IMR-90 (cell line): ENCODE data around the gene SEPTIN10. TPM values are rescaled to one million over a fixed set of nuclear protein-coding genes. Genes with fewer than 3 reads are reported as not detected.

Source experiments
- ATAC-seq: fragments of 200-7000 bp; cut with Tn5 transposase; 2 replicates; pipeline ENCODE4 v1.9.1; 2020; ENCODE audit warnings: low read depth, mild to moderate bottlenecking, moderate library complexity
- BruUV-seq: library from RNA; stranded (reverse); fragments of 400-500 nt; replicated peaks from 2 replicates; lab custom pipeline; 2021; lab: Mats Ljungman, UMichigan
- CTCF ChIA-PET: fragments of 300-600 bp; formaldehyde crosslinking; extraction: SDS; loops from one replicate; lab custom pipeline; 2021; ENCODE audit warnings: antibody characterized with exemption; lab: Yijun Ruan, JAX
- POLR2A ChIA-PET: fragments of 300-600 bp; sonication (Branson Sonifier 250); formaldehyde crosslinking; loops from one replicate; lab custom pipeline; 2022; ENCODE audit warnings: antibody characterized with exemption; ENCODE audit not compliant: unreplicated experiment; lab: Charles Lee
- DNase-seq: peaks from one replicate; pipeline ENCODE4 v3.0.0; 2013
- H2AFZ ChIP-seq: replicated peaks from 2 replicates; pipeline ENCODE3; 2013; ENCODE audit warnings: low read length, mild to moderate bottlenecking; ENCODE audit not compliant: poor library complexity
- H2AK5ac ChIP-seq: 2 replicates; pipeline ENCODE4 v1.6.1; 2013; ENCODE audit warnings: low read depth, low read length, inconsistent platforms
- H2AK9ac ChIP-seq: replicated peaks from 2 replicates; pipeline ENCODE3; 2013; ENCODE audit warnings: mild to moderate bottlenecking, low read depth, low read length, moderate library complexity; ENCODE audit not compliant: poor library complexity
- H2BK120ac ChIP-seq: 2 replicates; pipeline ENCODE4 v1.6.1; 2013; ENCODE audit warnings: low read depth, low read length, inconsistent platforms
- H2BK15ac ChIP-seq: 3 replicates; pipeline ENCODE4 v1.6.1; 2013; ENCODE audit warnings: low read depth, low read length, inconsistent platforms
- H2BK20ac ChIP-seq: 2 replicates; pipeline ENCODE4 v1.6.1; 2013; ENCODE audit warnings: low read depth, mild to moderate bottlenecking, inconsistent platforms, low read length, moderate library complexity
- H2BK5ac ChIP-seq: 2 replicates; pipeline ENCODE4 v1.6.1; 2013; ENCODE audit warnings: mild to moderate bottlenecking, low read depth, low read length, inconsistent platforms; ENCODE audit not compliant: poor library complexity, severe bottlenecking
- H3K14ac ChIP-seq: replicated peaks from 2 replicates; pipeline ENCODE4 v1.6.1; 2013; ENCODE audit warnings: low read depth, low read length, inconsistent platforms
- H3K18ac ChIP-seq: 2 replicates; pipeline ENCODE4 v1.6.1; 2013; ENCODE audit warnings: low read depth, low read length, control low read depth
- H3K23ac ChIP-seq: 2 replicates; pipeline ENCODE4 v1.6.1; 2013; ENCODE audit warnings: low read depth, low read length, inconsistent platforms
- H3K27ac ChIP-seq: 2 replicates; pipeline ENCODE4 v1.5.1; 2013; ENCODE audit warnings: mild to moderate bottlenecking, control low read depth, low read length; ENCODE audit not compliant: insufficient read depth
- H3K27me3 ChIP-seq: 2 replicates; pipeline ENCODE4 v1.6.1; 2013; ENCODE audit warnings: low read length; ENCODE audit not compliant: control insufficient read depth, insufficient read depth
- H3K36me3 ChIP-seq: 2 replicates; pipeline ENCODE4 v1.6.1; 2013; ENCODE audit warnings: low read length, mixed read lengths; ENCODE audit not compliant: control insufficient read depth, insufficient read depth
- H3K4ac ChIP-seq: 2 replicates; pipeline ENCODE4 v1.6.1; 2013; ENCODE audit warnings: low read depth, low read length, inconsistent platforms
- H3K4me1 ChIP-seq: 2 replicates; pipeline ENCODE4 v1.6.1; 2013; ENCODE audit warnings: low read length, mixed read lengths; ENCODE audit not compliant: control insufficient read depth, insufficient read depth
- H3K4me2 ChIP-seq: 2 replicates; pipeline ENCODE4 v1.6.1; 2013; ENCODE audit warnings: low read depth, mild to moderate bottlenecking, control low read depth, low read length, moderate library complexity
- H3K4me3 ChIP-seq: 2 replicates; pipeline ENCODE4 v1.5.1; 2013; ENCODE audit warnings: low read depth, mild to moderate bottlenecking, control low read depth, low read length, moderate library complexity; ENCODE audit not compliant: insufficient read depth
- H3K56ac ChIP-seq: 2 replicates; pipeline ENCODE4 v1.6.1; 2013; ENCODE audit warnings: low read length, inconsistent platforms; ENCODE audit not compliant: insufficient read depth; ENCODE audit errors: extremely low read depth
- H3K79me1 ChIP-seq, 2 experiments: 2 replicates each; pipeline ENCODE4 v1.6.1; 2013; ENCODE audit warnings: low read length in 2 of 2, inconsistent platforms in 1 of 2, low read depth in 1 of 2
- H3K9ac ChIP-seq: 2 replicates; pipeline ENCODE4 v1.6.1; 2013; ENCODE audit warnings: low read depth, low read length, control low read depth
- H3K9me1 ChIP-seq: 2 replicates; pipeline ENCODE4 v1.6.1; 2013; ENCODE audit warnings: low read length, inconsistent platforms; ENCODE audit not compliant: insufficient read depth
- H3K9me3 ChIP-seq: 2 replicates; pipeline ENCODE4 v1.6.1; 2013; ENCODE audit warnings: low read length; ENCODE audit not compliant: control insufficient read depth, insufficient read depth
- H4K20me1 ChIP-seq: 2 replicates; pipeline ENCODE4 v1.6.1; 2013; ENCODE audit warnings: low read length, inconsistent platforms; ENCODE audit not compliant: insufficient read depth
- H4K5ac ChIP-seq: 2 replicates; pipeline ENCODE4 v1.6.1; 2013; ENCODE audit warnings: mild to moderate bottlenecking, low read depth, low read length, control low read depth
- H4K8ac ChIP-seq, 2 experiments: 2 replicates each; pipeline ENCODE4 v1.6.1; 2013; ENCODE audit warnings: low read depth in 2 of 2, low read length in 2 of 2, control low read depth in 1 of 2, inconsistent platforms in 1 of 2
- H4K91ac ChIP-seq: 2 replicates; pipeline ENCODE4 v1.6.1; 2013; ENCODE audit warnings: low read depth, low read length, inconsistent platforms; ENCODE audit not compliant: insufficient read depth
- BHLHE40 ChIP-seq: fragments of 150-350 bp; IDR thresholded peaks from 2 replicates; pipeline ENCODE4 v1.6.1; 2016; ENCODE audit warnings: mild to moderate bottlenecking, low read depth, low read length
- CHD1 ChIP-seq: IDR thresholded peaks from 2 replicates; pipeline ENCODE4 v1.6.1; 2012; ENCODE audit warnings: low read depth, low read length, improper control_type of control experiment
- FOS ChIP-seq: fragments of 150-350 bp; IDR thresholded peaks from 2 replicates; pipeline ENCODE4 v1.6.1; 2016; ENCODE audit warnings: low read depth, low read length
- MAFK ChIP-seq: IDR thresholded peaks from 2 replicates; pipeline ENCODE4 v1.6.1; 2012; ENCODE audit warnings: low read depth, low read length, improper control_type of control experiment
- MAZ ChIP-seq: IDR thresholded peaks from 2 replicates; pipeline ENCODE4 v1.6.1; 2012; ENCODE audit warnings: low read depth, mild to moderate bottlenecking, low read length, improper control_type of control experiment, moderate library complexity, borderline replicate concordance
- MXI1 ChIP-seq: IDR thresholded peaks from 2 replicates; pipeline ENCODE4 v1.6.1; 2012; ENCODE audit warnings: low read depth, mild to moderate bottlenecking, low read length, moderate library complexity, borderline replicate concordance
- NFE2L2 ChIP-seq: fragments of 150-350 bp; IDR thresholded peaks from 2 replicates; pipeline ENCODE4 v1.6.1; 2016; ENCODE audit warnings: low read depth, mild to moderate bottlenecking, low read length
- POLR2A ChIP-seq: IDR thresholded peaks from 2 replicates; pipeline ENCODE4 v1.6.1; 2012; ENCODE audit warnings: mild to moderate bottlenecking, low read depth, low read length
- RCOR1 ChIP-seq: IDR thresholded peaks from 2 replicates; pipeline ENCODE4 v1.6.1; 2012; ENCODE audit warnings: mild to moderate bottlenecking, low read length, improper control_type of control experiment; ENCODE audit not compliant: insufficient replicate concordance
- RFX5 ChIP-seq: IDR thresholded peaks from 2 replicates; pipeline ENCODE4 v1.8.0; 2012; ENCODE audit warnings: low read depth, mild to moderate bottlenecking, low read length, moderate library complexity
- SMC3 ChIP-seq: fragments of 150-350 bp; IDR thresholded peaks from 2 replicates; pipeline ENCODE4 v1.6.1; 2016; ENCODE audit warnings: low read depth, mild to moderate bottlenecking, antibody characterized with exemption, low read length, moderate library complexity
- WGBS, 2 experiments: methylation state at CpG; one replicate each; pipeline versions ENCODE4 v1.1.5 to v1.1.7; 2013; ENCODE audit warnings: missing lambda C conversion rate in 2 of 2; ENCODE audit not compliant: insufficient read length in 1 of 2; ENCODE audit errors: extremely low coverage in 2 of 2; 5-methylcytosine and 5-hydroxymethylcytosine counted together
- dilution Hi-C: fragments of 300-500 bp; cut with HindIII; formaldehyde crosslinking; loops from one replicate; pipeline ENCODE4 v1.14.3; 2018; ENCODE audit warnings: low sequenced_read_pairs; ENCODE audit not compliant: unreplicated experiment
- in situ Hi-C: fragments of 300-500 bp; cut with MboI; formaldehyde crosslinking; loops from 3 replicates; pipeline ENCODE4 v1.14.3; 2019; ENCODE audit warnings: low sequenced_read_pairs, inconsistent platforms, mixed read lengths
- intact Hi-C: fragments of 100-400 bp; cut with micrococcal nuclease; formaldehyde crosslinking; loops from 2 replicates; pipeline ENCODE4 v1.10.0; 2022
- polyA plus RNA-seq, 3 experiments: library from polyadenylated mRNA; depleted of rRNA; stranded (reverse); fragments of >200 nt; gene quantifications; 2 replicates each; pipeline ENCODE4 v1.2.3, GENCODE V29; 2012; ENCODE audit warnings: low replicate concordance in 1 of 3
- total RNA-seq: library from RNA; depleted of rRNA; stranded (reverse); fragments of >200 nt; gene quantifications from 2 replicates; pipeline ENCODE4 v1.2.3, GENCODE V29; 2012
- TF ChIP-seq, protein P1 (sequence below): conservative IDR thresholded peaks from 2 replicates; pipeline ENCODE4 v1.5.1; 2012; ENCODE audit warnings: mild to moderate bottlenecking, low read depth, low read length, improper control_type of control experiment
- TF ChIP-seq, protein P2 (sequence below): fragments of 150-350 bp; IDR thresholded peaks from 2 replicates; pipeline ENCODE4 v1.6.1; 2016; ENCODE audit warnings: low read depth, mild to moderate bottlenecking, low read length, moderate library complexity, borderline replicate concordance

Gene SEPTIN10
- total and polyA plus RNA-seq, 2 of the 4 experiments (the other 2 are of a cell fraction), result 55.4 to 82.6 TPM

DNA sequence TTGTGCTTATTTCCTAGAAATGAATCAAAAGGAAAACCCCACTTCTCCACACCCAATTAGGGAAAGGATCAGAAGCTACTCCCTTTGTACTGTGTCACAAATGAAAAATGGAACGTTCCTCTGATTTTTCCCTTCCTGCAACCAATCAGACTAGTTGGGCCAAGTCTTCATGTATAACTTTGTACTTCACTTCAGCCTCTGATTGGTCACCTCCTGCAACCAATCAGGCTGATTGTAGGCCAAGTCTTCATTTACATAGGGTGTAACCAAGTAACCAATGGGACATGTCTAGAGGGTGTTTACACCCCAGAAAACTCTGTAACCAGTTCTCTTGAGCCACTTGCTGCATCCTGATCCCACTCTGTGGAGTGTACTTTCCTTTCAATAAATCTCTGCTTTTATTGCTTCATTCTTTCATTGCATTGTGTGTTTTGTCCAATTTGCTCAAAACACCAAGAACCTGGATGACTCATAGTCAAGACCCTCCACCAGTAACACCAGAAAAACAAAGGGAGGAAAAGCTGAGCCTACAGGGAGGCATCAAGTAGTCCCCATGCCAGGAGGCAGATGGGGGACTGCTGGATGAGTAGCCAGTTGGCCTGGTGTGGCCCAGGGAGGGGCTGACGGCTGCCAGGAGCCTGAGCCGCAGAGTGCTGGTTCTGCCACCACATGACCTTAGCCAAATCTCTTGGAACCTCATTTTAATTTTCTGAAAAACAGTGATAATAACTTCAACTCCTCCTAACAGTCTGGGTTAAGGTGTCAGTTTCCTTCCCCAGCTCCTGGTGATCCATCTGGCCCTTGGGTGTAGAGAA is 46.5 kb upstream of the SEPTIN10 start:
- H2AK5ac ChIP-seq, result no peak overlapping the region
- TF ChIP-seq RFX5 (no peak), MAZ (no peak), MXI1 (no peak), CHD1 (no peak), RCOR1 (no peak), SMC3 (no peak), FOS (no peak), POLR2A (no peak), BHLHE40 (no peak), MAFK (no peak), NFE2L2 (no peak)
- TF ChIP-seq, protein P1, sequence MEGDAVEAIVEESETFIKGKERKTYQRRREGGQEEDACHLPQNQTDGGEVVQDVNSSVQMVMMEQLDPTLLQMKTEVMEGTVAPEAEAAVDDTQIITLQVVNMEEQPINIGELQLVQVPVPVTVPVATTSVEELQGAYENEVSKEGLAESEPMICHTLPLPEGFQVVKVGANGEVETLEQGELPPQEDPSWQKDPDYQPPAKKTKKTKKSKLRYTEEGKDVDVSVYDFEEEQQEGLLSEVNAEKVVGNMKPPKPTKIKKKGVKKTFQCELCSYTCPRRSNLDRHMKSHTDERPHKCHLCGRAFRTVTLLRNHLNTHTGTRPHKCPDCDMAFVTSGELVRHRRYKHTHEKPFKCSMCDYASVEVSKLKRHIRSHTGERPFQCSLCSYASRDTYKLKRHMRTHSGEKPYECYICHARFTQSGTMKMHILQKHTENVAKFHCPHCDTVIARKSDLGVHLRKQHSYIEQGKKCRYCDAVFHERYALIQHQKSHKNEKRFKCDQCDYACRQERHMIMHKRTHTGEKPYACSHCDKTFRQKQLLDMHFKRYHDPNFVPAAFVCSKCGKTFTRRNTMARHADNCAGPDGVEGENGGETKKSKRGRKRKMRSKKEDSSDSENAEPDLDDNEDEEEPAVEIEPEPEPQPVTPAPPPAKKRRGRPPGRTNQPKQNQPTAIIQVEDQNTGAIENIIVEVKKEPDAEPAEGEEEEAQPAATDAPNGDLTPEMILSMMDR, result no peak
- TF ChIP-seq, protein P2, sequence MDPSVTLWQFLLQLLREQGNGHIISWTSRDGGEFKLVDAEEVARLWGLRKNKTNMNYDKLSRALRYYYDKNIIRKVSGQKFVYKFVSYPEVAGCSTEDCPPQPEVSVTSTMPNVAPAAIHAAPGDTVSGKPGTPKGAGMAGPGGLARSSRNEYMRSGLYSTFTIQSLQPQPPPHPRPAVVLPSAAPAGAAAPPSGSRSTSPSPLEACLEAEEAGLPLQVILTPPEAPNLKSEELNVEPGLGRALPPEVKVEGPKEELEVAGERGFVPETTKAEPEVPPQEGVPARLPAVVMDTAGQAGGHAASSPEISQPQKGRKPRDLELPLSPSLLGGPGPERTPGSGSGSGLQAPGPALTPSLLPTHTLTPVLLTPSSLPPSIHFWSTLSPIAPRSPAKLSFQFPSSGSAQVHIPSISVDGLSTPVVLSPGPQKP, result no peak
- H3K9me1 ChIP-seq, result no peaks in the 10 kb centered on the region
- no peak overlapping the region for H3K23ac ChIP-seq
- POLR2A ChIA-PET, result no interaction called here
- DNase-seq, result no peak
- ATAC-seq, result no peak
- no peaks in the 10 kb centered on the region for H3K4me1 ChIP-seq
- no peak overlapping the region for H3K4me3 ChIP-seq
- no peaks in the 10 kb centered on the region for H3K79me1 ChIP-seq
- H3K56ac ChIP-seq, result no peak overlapping the region
- peaks cover 32% of the 10 kb centered on the region for H3K27me3 ChIP-seq
- no peak overlapping the region for H2AFZ ChIP-seq
- H3K9ac ChIP-seq, result no peak overlapping the region
- H2AK9ac ChIP-seq, result no peak overlapping the region
- no peak overlapping the region for H3K4me2 ChIP-seq
- H3K27ac ChIP-seq, result no peak overlapping the region
- no peaks in the 10 kb centered on the region for H4K20me1 ChIP-seq
- H3K14ac ChIP-seq, result no peak overlapping the region
- CTCF ChIA-PET, result no interaction called here
- no peak overlapping the region for H3K4ac ChIP-seq
- no peak overlapping the region for H3K18ac ChIP-seq
- no peak overlapping the region for H2BK5ac ChIP-seq
- H2BK20ac ChIP-seq, result no peak overlapping the region
- H4K8ac ChIP-seq, result no peak overlapping the region
- in situ Hi-C loops, result no loop called here
- no TSS peak for BruUV-seq
- no peak overlapping the region for H2BK120ac ChIP-seq
- WGBS, 2 experiments, result no CpG with 5 or more reads among the region's 3 CpGs
- dilution Hi-C loops, result no loop called here
- no peak overlapping the region for H4K91ac ChIP-seq
- no peak overlapping the region for H2BK15ac ChIP-seq
- no peaks in the 10 kb centered on the region for H3K9me3 ChIP-seq
- H4K5ac ChIP-seq, result no peak overlapping the region
- intact Hi-C loops, result loop anchor here (10.0 kb wide), 1 partner anchor 85 kb away; no protein-coding TSS in a partner anchor
- H3K36me3 ChIP-seq, result no peaks in the 10 kb centered on the region
